Activated CD8-positive, alpha-beta memory T cell treated with anti-CD3 and anti-CD28 coated beads for 4 hours (primary cell): Measurements from ENCODE around the gene APOBEC3C.
"Not testable (repeated sequence)": the region's sequence is repeated elsewhere in the genome, so short reads cannot be mapped to it uniquely, and the experiment has no call there.

Source experiments
- DNase-seq, 2 donors: peaks; one replicate each; pipeline ENCODE4 v3.0.0-alpha.2; 2020; ENCODE audit warnings: low read depth in 2 of 2

Gene APOBEC3C

GRCh38 chr22:39061290-39061689 is 47.2 kb downstream of the APOBEC3C start:
- DNase-seq = not testable (repeated sequence)

DNA sequence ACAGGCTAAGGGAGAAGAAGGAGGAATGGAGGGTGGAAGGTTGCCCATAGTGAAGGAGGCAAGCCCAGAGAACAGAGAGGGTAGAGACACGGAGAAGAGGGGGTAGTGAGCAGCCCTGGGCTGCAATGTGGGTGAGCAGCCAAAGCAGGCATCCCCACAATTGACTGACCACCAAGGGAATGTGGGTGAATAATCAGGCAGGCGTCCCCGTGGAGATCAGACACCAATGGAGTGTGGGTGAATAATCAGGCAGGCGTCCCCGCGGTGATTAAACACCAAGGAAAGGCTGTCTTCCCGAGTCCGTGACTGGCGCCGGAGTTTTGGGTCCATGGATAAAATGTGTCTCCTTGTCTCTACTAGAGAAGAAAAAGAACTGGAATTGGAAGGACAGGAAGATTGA is 47.9 kb downstream of the APOBEC3C start:
- DNase-seq = not testable (repeated sequence)

DNA sequence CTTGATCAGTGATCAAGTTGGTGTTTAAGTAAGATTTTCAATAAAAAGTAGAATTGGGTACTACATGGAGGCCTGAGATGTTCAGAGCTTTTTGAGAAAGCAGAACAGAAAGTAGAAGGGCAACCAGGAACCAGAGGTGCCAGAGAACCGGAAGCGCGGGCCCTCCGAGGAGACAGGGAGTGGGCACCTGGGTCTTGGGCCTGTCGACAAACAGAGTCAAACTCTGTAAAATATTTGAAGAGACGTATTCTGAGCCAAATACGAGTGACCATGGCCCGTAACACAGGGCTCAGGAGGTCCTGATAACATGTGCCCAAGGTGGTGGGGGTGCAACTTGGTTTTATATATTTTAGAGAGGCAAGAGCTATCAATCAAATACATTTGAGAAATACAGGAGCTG is 49.8 kb downstream of the APOBEC3C start:
- DNase-seq = not testable (repeated sequence)

GRCh38 chr22:39066442-39067276 is 52.6 kb downstream of the APOBEC3C start:
- not testable (repeated sequence) for DNase-seq

DNA sequence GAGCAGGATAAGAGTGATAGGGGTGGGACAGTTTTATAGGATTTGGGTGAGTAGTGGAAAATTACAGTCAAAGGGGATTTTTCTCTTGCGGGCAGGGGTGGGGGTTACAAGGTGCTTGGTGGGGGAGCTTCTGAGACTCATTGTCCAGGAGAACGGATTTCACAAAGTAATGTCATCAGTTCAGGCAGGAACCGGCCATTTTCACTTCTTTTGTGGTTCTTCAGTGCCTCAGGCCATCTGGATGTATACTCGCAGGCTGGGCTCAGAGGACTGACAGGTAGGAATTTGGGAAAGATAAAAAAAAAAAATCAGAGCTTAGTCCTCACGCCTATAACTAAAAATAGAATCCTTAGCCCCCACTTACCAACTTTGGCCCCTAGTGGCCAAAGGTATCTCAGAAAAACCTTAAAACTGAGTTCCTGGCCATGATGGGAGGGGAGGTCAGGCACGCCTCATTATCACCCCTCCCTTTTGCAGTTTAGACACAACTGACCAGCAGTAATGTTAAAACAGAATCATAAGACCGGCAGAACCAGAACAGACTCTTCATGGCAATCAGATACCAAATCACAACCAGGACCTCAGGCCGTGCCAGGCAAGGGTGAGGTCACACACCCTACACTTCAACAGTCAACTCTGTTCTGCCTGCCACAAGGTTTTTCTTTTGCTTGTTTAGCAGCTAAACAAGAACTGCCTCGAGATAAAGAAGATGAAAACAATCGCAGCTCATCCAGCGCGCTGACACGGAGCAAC is 54.2 kb downstream of the APOBEC3C start:
- no peak for DNase-seq
